Karpas-422 (cell line): Measurements from ENCODE around the gene ZNF525. TPM values are rescaled to one million over a fixed set of nuclear protein-coding genes. Genes with fewer than 3 reads are reported as not detected.
"Not testable (repeated sequence)": the region's sequence is repeated elsewhere in the genome, so short reads cannot be mapped to it uniquely, and the experiment has no call there.

ENCODE experiments used
- DNase-seq: peaks from one replicate; pipeline ENCODE4 v3.0.0-alpha.2; 2015
- H2AFZ ChIP-seq: fragments of 200-600 bp; sonication (generic); 2 replicates; pipeline ENCODE4 v1.6.1; 2014; ENCODE audit warnings: antibody characterized with exemption, low read length, mixed read lengths
- H3K27ac ChIP-seq: fragments of 200-600 bp; sonication (generic); 2 replicates; pipeline ENCODE4 v1.5.1; 2014; ENCODE audit warnings: mild to moderate bottlenecking, low read length, moderate library complexity
- H3K27me3 ChIP-seq: fragments of 200-600 bp; sonication (generic); 2 replicates; pipeline ENCODE4 v1.6.1; 2014; ENCODE audit warnings: low read length, mixed read lengths
- H3K36me3 ChIP-seq: fragments of 200-600 bp; sonication (generic); 2 replicates; pipeline ENCODE4 v1.6.1; 2014; ENCODE audit warnings: low read length, mixed read lengths; ENCODE audit not compliant: insufficient read depth
- H3K4me1 ChIP-seq: fragments of 200-600 bp; sonication (generic); 2 replicates; pipeline ENCODE4 v1.6.1; 2014; ENCODE audit warnings: mild to moderate bottlenecking, low read length, mixed read lengths
- H3K4me2 ChIP-seq: fragments of 200-600 bp; sonication (generic); 2 replicates; pipeline ENCODE4 v1.6.1; 2014; ENCODE audit warnings: low read length, low read depth, mild to moderate bottlenecking; ENCODE audit not compliant: poor library complexity, severe bottlenecking
- H3K4me3 ChIP-seq: fragments of 200-600 bp; sonication (generic); 2 replicates; pipeline ENCODE4 v1.5.1; 2014; ENCODE audit warnings: mild to moderate bottlenecking, antibody characterized with exemption, low read length, mixed read lengths
- H3K79me2 ChIP-seq: fragments of 200-600 bp; sonication (generic); 2 replicates; pipeline ENCODE4 v1.6.1; 2014; ENCODE audit warnings: mild to moderate bottlenecking, low read length, mixed read lengths
- H3K9ac ChIP-seq: fragments of 200-600 bp; sonication (generic); 2 replicates; pipeline ENCODE4 v1.6.0; 2014; ENCODE audit warnings: low read length
- H3K9me2 ChIP-seq: fragments of 200-600 bp; sonication (generic), shearing (Covaris generic); replicated peaks from 2 replicates; pipeline ENCODE4 v1.6.0; 2014; ENCODE audit warnings: mild to moderate bottlenecking, low read length, moderate library complexity; ENCODE audit not compliant: insufficient read depth
- H3K9me3 ChIP-seq: fragments of 300-700, 200-600 bp; sonication (generic); 2 replicates; pipeline ENCODE4 v1.6.1; 2014; ENCODE audit warnings: low read length, mixed read lengths
- H4K20me1 ChIP-seq: fragments of 200-600 bp; sonication (generic); 2 replicates; pipeline ENCODE4 v1.6.1; 2014; ENCODE audit warnings: mild to moderate bottlenecking, antibody characterized with exemption, low read length, low read depth; ENCODE audit not compliant: insufficient read depth
- total RNA-seq: library from RNA; depleted of rRNA; stranded (reverse); fragments of >200 nt; shearing (Covaris generic); gene quantifications from 2 replicates; pipeline ENCODE4 v1.2.3, GENCODE V29; 2014; ENCODE audit warnings: low replicate concordance

Gene ZNF525
- total RNA-seq, 1 experiment from 2014 or later, result 47.1 TPM

GRCh38 chr19:53409505-53410204, 44.1 kb downstream of the ZNF525 start:
- no peak overlapping the region for H3K9ac ChIP-seq
- peaks cover 66% of the 10 kb centered on the region for H3K9me3 ChIP-seq
- H3K4me3 ChIP-seq, result no peak overlapping the region

GRCh38 chr19:53420520-53421315, 55.2 kb downstream of the ZNF525 start:
- not testable (repeated sequence) for H3K36me3 ChIP-seq, H3K9me2 ChIP-seq, DNase-seq, H3K27ac ChIP-seq, H2AFZ ChIP-seq, H3K9ac ChIP-seq, H3K9me3 ChIP-seq, H3K27me3 ChIP-seq, H3K79me2 ChIP-seq, H3K4me1 ChIP-seq, H3K4me2 ChIP-seq, H3K4me3 ChIP-seq, H4K20me1 ChIP-seq

More at GRCh38 chr19:53409505-53410204, 44.1 kb downstream of the ZNF525 start:
- Histone ChIP-seq H3K27me3 (no peaks in the 10 kb centered on the region), H3K79me2 (0 out of 2 replicates have a peak, but pooled peaks cover 2% of the 10 kb centered on the region), H4K20me1 (no peaks in the 10 kb centered on the region), H3K27ac (no peak overlapping the region), H3K9me2 (no peaks in the 10 kb centered on the region), H3K36me3 (peaks cover 70% of the 10 kb centered on the region), H2AFZ (no peak overlapping the region), H3K4me2 (no peak overlapping the region), H3K4me1 (no peaks in the 10 kb centered on the region)
- no peak for DNase-seq

- Histone ChIP-seq H3K9me3 (no peaks in the 10 kb centered on the region), H3K4me1 (no peaks in the 10 kb centered on the region)
Observed at GRCh38 chr19:53422551-53422950, 57.0 kb downstream of the ZNF525 start.

GRCh38 chr19:53423074-53423473, 57.6 kb downstream of the ZNF525 start:
- H3K9me2 ChIP-seq, DNase-seq, H3K9me3 ChIP-seq, H3K4me1 ChIP-seq, H4K20me1 ChIP-seq, H3K4me3 ChIP-seq, H3K4me2 ChIP-seq, H2AFZ ChIP-seq, H3K9ac ChIP-seq, H3K79me2 ChIP-seq, H3K36me3 ChIP-seq, H3K27me3 ChIP-seq, H3K27ac ChIP-seq: not testable (repeated sequence)

More at GRCh38 chr19:53422551-53422950, 57.0 kb downstream of the ZNF525 start:
- Histone ChIP-seq H3K27me3 (no peaks in the 10 kb centered on the region), H3K9me2 (no peaks in the 10 kb centered on the region), H3K9ac (no peak overlapping the region), H3K4me3 (no peak overlapping the region), H3K36me3 (no peaks in the 10 kb centered on the region), H3K4me2 (no peak overlapping the region), H3K79me2 (no peaks in the 10 kb centered on the region), H2AFZ (no peak overlapping the region), H3K27ac (no peak overlapping the region), H4K20me1 (no peaks in the 10 kb centered on the region)
- no peak for DNase-seq

- H3K9me3 ChIP-seq, H2AFZ ChIP-seq, H3K4me2 ChIP-seq, H3K27me3 ChIP-seq, H4K20me1 ChIP-seq, DNase-seq, H3K79me2 ChIP-seq, H3K9me2 ChIP-seq, H3K4me3 ChIP-seq, H3K9ac ChIP-seq, H3K27ac ChIP-seq, H3K36me3 ChIP-seq, H3K4me1 ChIP-seq: not testable (repeated sequence)
Observed at GRCh38 chr19:53423680-53424079, 58.2 kb downstream of the ZNF525 start.

GRCh38 chr19:53424968-53425597, 59.6 kb downstream of the ZNF525 start:
- Histone ChIP-seq H3K79me2 (no peaks in the 10 kb centered on the region), H2AFZ (no peak overlapping the region), H3K4me3 (no peak overlapping the region), H3K36me3 (no peaks in the 10 kb centered on the region), H3K9me3 (no peaks in the 10 kb centered on the region), H3K27ac (no peak overlapping the region), H3K27me3 (no peaks in the 10 kb centered on the region), H3K4me2 (no peak overlapping the region), H3K9ac (no peak overlapping the region), H3K9me2 (no peaks in the 10 kb centered on the region), H4K20me1 (no peaks in the 10 kb centered on the region), H3K4me1 (no peaks in the 10 kb centered on the region)
- DNase-seq, result peak; percentile 92

- H2AFZ ChIP-seq, result peak within 1 kb of the TSS; percentile 78; the same call in 1 of the 2 replicates
- H3K4me3 ChIP-seq, result peak within 1 kb of the TSS; percentile 99
- no peak within 1 kb of the TSS for H3K27ac ChIP-seq
- no peaks in the 10 kb centered on the region for H3K9me2 ChIP-seq
- peaks cover 9% of the 10 kb centered on the region for H3K4me1 ChIP-seq
- no peaks in the 10 kb centered on the region for H4K20me1 ChIP-seq
- peak; percentile 99 for DNase-seq
- no peaks in the 10 kb centered on the region for H3K27me3 ChIP-seq
- peak within 1 kb of the TSS; percentile 90 for H3K9ac ChIP-seq
- H3K36me3 ChIP-seq, result peaks cover 36% of the 10 kb centered on the region
- peaks cover 20% of the 10 kb centered on the region for H3K9me3 ChIP-seq
- H3K79me2 ChIP-seq, result peaks cover 44% of the 10 kb centered on the region
- H3K4me2 ChIP-seq, result peak within 1 kb of the TSS; percentile 96
Observed at GRCh38 chr19:53431399-53432087, 66.0 kb downstream of the ZNF525 start, which contains the start of gene ZNF761. Gene ZNF761 (plus strand): TSS chr19:53431984. CDS start chr19:53447269, 15,285 bp downstream.
